Measurements from ENCODE around the gene PPP1R18.

GRCh38 chr6:30654798-30655742 is 31.4 kb downstream of the PPP1R18 start:
- TF ChIP-seq CTCF (IDR thresholded peaks at IDR 0.05) (no peak), POLR2A (IDR thresholded peaks at IDR 0.05) (no peak)
